T follicular helper cell (primary cell): Measurements from ENCODE around the gene SORL1.

Experiments used
- DNase-seq: peaks from one replicate; pipeline ENCODE4 v3.0.0-alpha.2; 2020; ENCODE audit warnings: low read depth

SORL1 gene

GRCh38 chr11:121426476-121427399, 25.4 kb upstream of the SORL1 start:
- DNase-seq = no peak

GRCh38 chr11:121427400-121427744, 24.7 kb upstream of the SORL1 start:
- no peak for DNase-seq

GRCh38 chr11:121429556-121429955, 22.6 kb upstream of the SORL1 start:
- no peak for DNase-seq

- DNase-seq = no peak
Observed at GRCh38 chr11:121431820-121432526, 20.1 kb upstream of the SORL1 start.

- DNase-seq = no peak
Observed at GRCh38 chr11:121435132-121435531, 17.0 kb upstream of the SORL1 start.

- no peak for DNase-seq
Observed at GRCh38 chr11:121435551-121436511, 16.3 kb upstream of the SORL1 start.

GRCh38 chr11:121437018-121437685, 15.0 kb upstream of the SORL1 start:
- DNase-seq = no peak

GRCh38 chr11:121437686-121438078, 14.4 kb upstream of the SORL1 start:
- no peak for DNase-seq

- DNase-seq = no peak
Observed at GRCh38 chr11:121439337-121439736, 12.8 kb upstream of the SORL1 start.

GRCh38 chr11:121439759-121440158, 12.4 kb upstream of the SORL1 start:
- DNase-seq = no peak

GRCh38 chr11:121441521-121441920, 10.6 kb upstream of the SORL1 start:
- DNase-seq = no peak

GRCh38 chr11:121443688-121444275, 8.3 kb upstream of the SORL1 start:
- no peak for DNase-seq

- DNase-seq = no peak
Observed at GRCh38 chr11:121444526-121444925, 7.6 kb upstream of the SORL1 start.

GRCh38 chr11:121445071-121445768, 6.9 kb upstream of the SORL1 start:
- DNase-seq = no peak

- no peak for DNase-seq
Observed at GRCh38 chr11:121446752-121447156, 5.4 kb upstream of the SORL1 start.

GRCh38 chr11:121448011-121448410, 4.1 kb upstream of the SORL1 start:
- no peak for DNase-seq

- no peak for DNase-seq
Observed at GRCh38 chr11:121448431-121448941, 3.6 kb upstream of the SORL1 start.

GRCh38 chr11:121449123-121449522, 3.0 kb upstream of the SORL1 start:
- no peak for DNase-seq

- DNase-seq = no peak
Observed at GRCh38 chr11:121449626-121450025, 2.5 kb upstream of the SORL1 start.

- no peak for DNase-seq
Observed at GRCh38 chr11:121450401-121450800, 1.7 kb upstream of the SORL1 start.
